ENCODE measurements around the gene MRPL38.

MRPL38 gene

GRCh38 chr17:75904749-75905521, at the start of gene MRPL38:
TSS of gene MRPL38 (minus strand) at chr17:75904884. CDS start at chr17:75904875, 9 bp downstream.
- peak; percentile 99 for ATAC-seq
- Mint-ChIP-seq H3K27ac (peak within 1 kb of the TSS; percentile 95), H3K9me3 (no peaks in the 10 kb centered on the region)

GRCh38 chr17:75950855-75951554, 46.3 kb upstream of the MRPL38 start:
- H3K4me1 Mint-ChIP-seq: no peaks in the 10 kb centered on the region
- H3K27me3 Mint-ChIP-seq: no peaks in the 10 kb centered on the region
- peaks cover 22% of the 10 kb centered on the region for H3K36me3 Mint-ChIP-seq
- ATAC-seq: no peak
- H3K27ac Mint-ChIP-seq: no peak overlapping the region
- no peaks in the 10 kb centered on the region for H3K9me3 Mint-ChIP-seq
- H3K4me3 Mint-ChIP-seq: no peak overlapping the region

More at GRCh38 chr17:75904749-75905521, at the start of gene MRPL38:
- H3K27me3 Mint-ChIP-seq: no peaks in the 10 kb centered on the region
- peaks cover 13% of the 10 kb centered on the region for H3K36me3 Mint-ChIP-seq
- H3K4me1 Mint-ChIP-seq: peaks cover 11% of the 10 kb centered on the region
- H3K4me3 Mint-ChIP-seq: peak within 1 kb of the TSS; percentile 90

- ATAC-seq: no peak
- Mint-ChIP-seq H3K4me1 (no peaks in the 10 kb centered on the region), H3K27me3 (no peaks in the 10 kb centered on the region), H3K27ac (no peak overlapping the region), H3K36me3 (peaks cover 22% of the 10 kb centered on the region), H3K4me3 (no peak overlapping the region), H3K9me3 (no peaks in the 10 kb centered on the region)
Observed at GRCh38 chr17:75950421-75950820, 45.7 kb upstream of the MRPL38 start.

- no peaks in the 10 kb centered on the region for H3K9me3 Mint-ChIP-seq
Observed at GRCh38 chr17:75945211-75945610, 40.5 kb upstream of the MRPL38 start.

GRCh38 chr17:75943491-75943890, 38.8 kb upstream of the MRPL38 start:
- H3K27ac Mint-ChIP-seq: no peak overlapping the region
- H3K4me3 Mint-ChIP-seq: no peak overlapping the region
- ATAC-seq: no peak
- H3K36me3 Mint-ChIP-seq: no peaks in the 10 kb centered on the region
- peaks cover 15% of the 10 kb centered on the region for H3K4me1 Mint-ChIP-seq
- H3K9me3 Mint-ChIP-seq: no peaks in the 10 kb centered on the region
- no peaks in the 10 kb centered on the region for H3K27me3 Mint-ChIP-seq

More at GRCh38 chr17:75945211-75945610, 40.5 kb upstream of the MRPL38 start:
- Mint-ChIP-seq H3K27me3 (no peaks in the 10 kb centered on the region), H3K4me1 (peaks cover 14% of the 10 kb centered on the region), H3K4me3 (no peak overlapping the region), H3K27ac (no peak overlapping the region), H3K36me3 (peaks cover 11% of the 10 kb centered on the region)
- ATAC-seq: no peak

- no peak for ATAC-seq
- no peaks in the 10 kb centered on the region for H3K36me3 Mint-ChIP-seq
- H3K4me3 Mint-ChIP-seq: no peak overlapping the region
- H3K9me3 Mint-ChIP-seq: no peaks in the 10 kb centered on the region
- no peak overlapping the region for H3K27ac Mint-ChIP-seq
- peaks cover 15% of the 10 kb centered on the region for H3K4me1 Mint-ChIP-seq
- no peaks in the 10 kb centered on the region for H3K27me3 Mint-ChIP-seq
Observed at GRCh38 chr17:75942473-75942872, 37.8 kb upstream of the MRPL38 start.

- Mint-ChIP-seq H3K27ac (no peak overlapping the region), H3K27me3 (no peaks in the 10 kb centered on the region), H3K9me3 (no peaks in the 10 kb centered on the region), H3K4me1 (peaks cover 15% of the 10 kb centered on the region), H3K36me3 (no peaks in the 10 kb centered on the region), H3K4me3 (peak overlapping the region; percentile 81)
- ATAC-seq: no peak
Observed at GRCh38 chr17:75941442-75941819, 36.7 kb upstream of the MRPL38 start.

GRCh38 chr17:75940727-75941441, 36.2 kb upstream of the MRPL38 start, which contains the start of gene FBF1:
TSS of gene FBF1 (minus strand) at chr17:75941042. CDS start at chr17:75938149, 2,893 bp downstream.
- Mint-ChIP-seq H3K27ac (peak within 1 kb of the TSS; percentile 80), H3K4me1 (peaks cover 15% of the 10 kb centered on the region), H3K9me3 (no peaks in the 10 kb centered on the region), H3K36me3 (no peaks in the 10 kb centered on the region), H3K4me3 (peak within 1 kb of the TSS; percentile 81), H3K27me3 (no peaks in the 10 kb centered on the region)
- ATAC-seq: peak; percentile 99

GRCh38 chr17:75937652-75938051, 33.0 kb upstream of the MRPL38 start:
- ATAC-seq: no peak
- no peak overlapping the region for H3K27ac Mint-ChIP-seq
- no peak overlapping the region for H3K4me3 Mint-ChIP-seq
- H3K27me3 Mint-ChIP-seq: no peaks in the 10 kb centered on the region
- H3K9me3 Mint-ChIP-seq: no peaks in the 10 kb centered on the region
- H3K4me1 Mint-ChIP-seq: peaks cover 15% of the 10 kb centered on the region
- H3K36me3 Mint-ChIP-seq: no peaks in the 10 kb centered on the region

GRCh38 chr17:75933808-75934207, 29.1 kb upstream of the MRPL38 start:
- no peak for ATAC-seq
- Mint-ChIP-seq H3K4me3 (no peak overlapping the region), H3K27ac (no peak overlapping the region), H3K4me1 (no peaks in the 10 kb centered on the region), H3K27me3 (no peaks in the 10 kb centered on the region), H3K36me3 (no peaks in the 10 kb centered on the region), H3K9me3 (no peaks in the 10 kb centered on the region)

GRCh38 chr17:75932852-75933251, 28.2 kb upstream of the MRPL38 start:
- Mint-ChIP-seq H3K4me1 (no peaks in the 10 kb centered on the region), H3K4me3 (no peak overlapping the region), H3K27me3 (no peaks in the 10 kb centered on the region), H3K27ac (no peak overlapping the region), H3K36me3 (no peaks in the 10 kb centered on the region), H3K9me3 (no peaks in the 10 kb centered on the region)
- ATAC-seq: no peak

- Mint-ChIP-seq H3K27me3 (no peaks in the 10 kb centered on the region), H3K27ac (no peak overlapping the region), H3K4me1 (no peaks in the 10 kb centered on the region), H3K9me3 (no peaks in the 10 kb centered on the region), H3K36me3 (peaks cover 5% of the 10 kb centered on the region), H3K4me3 (no peak overlapping the region)
- ATAC-seq: no peak
Observed at GRCh38 chr17:75931062-75931461, 26.4 kb upstream of the MRPL38 start.

- Mint-ChIP-seq H3K4me1 (no peaks in the 10 kb centered on the region), H3K9me3 (no peaks in the 10 kb centered on the region), H3K27me3 (no peaks in the 10 kb centered on the region), H3K4me3 (no peak overlapping the region), H3K27ac (no peak overlapping the region), H3K36me3 (peaks cover 9% of the 10 kb centered on the region)
- no peak for ATAC-seq
Observed at GRCh38 chr17:75927286-75927922, 22.7 kb upstream of the MRPL38 start.

- Mint-ChIP-seq H3K27ac (no peak overlapping the region), H3K36me3 (peaks cover 9% of the 10 kb centered on the region)
- no peak for ATAC-seq
Observed at GRCh38 chr17:75926456-75926855, 21.8 kb upstream of the MRPL38 start.

GRCh38 chr17:75925912-75926311, 21.2 kb upstream of the MRPL38 start:
- Mint-ChIP-seq H3K27ac (no peak overlapping the region), H3K9me3 (no peaks in the 10 kb centered on the region), H3K4me1 (no peaks in the 10 kb centered on the region), H3K36me3 (peaks cover 9% of the 10 kb centered on the region), H3K4me3 (no peak overlapping the region), H3K27me3 (no peaks in the 10 kb centered on the region)
- ATAC-seq: no peak

More at GRCh38 chr17:75926456-75926855, 21.8 kb upstream of the MRPL38 start:
- Mint-ChIP-seq H3K27me3 (no peaks in the 10 kb centered on the region), H3K4me3 (no peak overlapping the region), H3K4me1 (no peaks in the 10 kb centered on the region), H3K9me3 (no peaks in the 10 kb centered on the region)

Data from stimulated activated memory B cell treated with anti-CD40 and anti-IgM and Interleukin-4, amounts not matched to agents 10 μg/mL and 1 μg/mL and 100 μg/mL, for 72 hours (primary cell).